C1 segment of cervical spinal cord (tissue), 14 donors: ENCODE measurements around the gene RAB40C.
A peak's percentile ranks its signal among the peaks of the same experiment; 100 is the strongest.

Source experiments
- DNase-seq, 14 donors: peaks; one replicate each; lab custom pipeline; 2025; lab: John Stamatoyannopoulos, UW

Gene RAB40C

GRCh38 chr16:589658-590187, at the start of gene RAB40C:
Gene RAB40C, plus strand, starts transcription at chr16:590066. Its CDS starts 226 bp downstream, at chr16:590292.
- DNase-seq = peak; percentile 96 to 100 (median 99)

GRCh38 chr16:540645-541340, 49.1 kb upstream of the RAB40C start:
- DNase-seq = peak in 1 of 14 donors; percentile 48

GRCh38 chr16:543301-544164, 46.3 kb upstream of the RAB40C start:
- DNase-seq = no peak

GRCh38 chr16:544517-544916, 45.3 kb upstream of the RAB40C start:
- DNase-seq = no peak

GRCh38 chr16:546909-547770, 42.7 kb upstream of the RAB40C start:
- DNase-seq = peak in 6 of 14 donors; percentile 0 to 91 (median 27)

GRCh38 chr16:548586-548985, 41.3 kb upstream of the RAB40C start:
- no peak for DNase-seq

- DNase-seq = no peak
Observed at GRCh38 chr16:549544-550263, 40.2 kb upstream of the RAB40C start.

GRCh38 chr16:551210-551609, 38.7 kb upstream of the RAB40C start:
- no peak for DNase-seq

GRCh38 chr16:552171-552570, 37.7 kb upstream of the RAB40C start:
- no peak for DNase-seq

- DNase-seq = no peak
Observed at GRCh38 chr16:553601-554296, 36.1 kb upstream of the RAB40C start.

GRCh38 chr16:554297-554621, 35.6 kb upstream of the RAB40C start:
- no peak for DNase-seq

GRCh38 chr16:554640-555365, 35.1 kb upstream of the RAB40C start:
- DNase-seq = peak in 1 of 14 donors; percentile 38

- peak in 1 of 14 donors; percentile 60 for DNase-seq
Observed at GRCh38 chr16:555528-556473, 34.1 kb upstream of the RAB40C start.

GRCh38 chr16:556474-557173, 33.2 kb upstream of the RAB40C start:
- peak in 1 of 14 donors; percentile 55 for DNase-seq

GRCh38 chr16:557463-558297, 32.2 kb upstream of the RAB40C start:
- DNase-seq = no peak

- peak in 2 of 14 donors; percentile 28 to 94 for DNase-seq
Observed at GRCh38 chr16:558298-559020, 31.4 kb upstream of the RAB40C start.
